Osteoblast (primary cell): ENCODE data around the gene HRC. TPM values are rescaled to one million over a fixed set of nuclear protein-coding genes. Genes with fewer than 3 reads are reported as not detected.

Experiments used
- DNase-seq: peaks from one replicate; pipeline ENCODE4 v3.0.0; 2011; ENCODE audit warnings: low spot score, mixed read lengths; ENCODE audit not compliant: insufficient read length; ENCODE audit errors: missing footprints
- H2AFZ ChIP-seq: 2 replicates; pipeline ENCODE4 v1.6.0; 2011; ENCODE audit warnings: mild to moderate bottlenecking, low read length
- H3K27ac ChIP-seq: 2 replicates; pipeline ENCODE4 v1.5.1; 2011; ENCODE audit warnings: mild to moderate bottlenecking, low read depth, low read length, moderate library complexity
- H3K27me3 ChIP-seq: 2 replicates; pipeline ENCODE4 v1.6.0; 2012; ENCODE audit warnings: mild to moderate bottlenecking, control low read depth, inconsistent platforms, low read length, moderate library complexity; ENCODE audit not compliant: insufficient read depth
- H3K36me3 ChIP-seq: 2 replicates; pipeline ENCODE4 v1.5.1; 2011; ENCODE audit warnings: mild to moderate bottlenecking, low read length, control low read depth, moderate library complexity; ENCODE audit not compliant: insufficient read depth
- H3K4me1 ChIP-seq: 2 replicates; pipeline ENCODE4 v1.5.1; 2011; ENCODE audit warnings: mild to moderate bottlenecking, low read length, control low read depth, moderate library complexity; ENCODE audit not compliant: insufficient read depth
- H3K4me2 ChIP-seq: 2 replicates; pipeline ENCODE4 v1.6.0; 2011; ENCODE audit warnings: mild to moderate bottlenecking, low read length; ENCODE audit not compliant: insufficient read depth
- H3K4me3 ChIP-seq: fragments of 200-600 bp; sonication (generic); 3 replicates; pipeline ENCODE4 v1.5.1; 2012; ENCODE audit warnings: mild to moderate bottlenecking, low read length, inconsistent platforms; ENCODE audit not compliant: insufficient read depth
- H3K79me2 ChIP-seq: 2 replicates; pipeline ENCODE4 v1.6.0; 2012; ENCODE audit warnings: mild to moderate bottlenecking, low read length, control low read depth, inconsistent platforms; ENCODE audit not compliant: insufficient read depth
- H3K9me3 ChIP-seq: 2 replicates; pipeline ENCODE4 v1.5.1; 2011; ENCODE audit warnings: low read depth, low read length, control low read depth
- H4K20me1 ChIP-seq: 2 replicates; pipeline ENCODE4 v1.6.0; 2012; ENCODE audit warnings: mild to moderate bottlenecking, low read length, control low read depth; ENCODE audit not compliant: insufficient read depth
- total RNA-seq: library from RNA; depleted of rRNA; stranded (reverse); fragments of >200 nt; gene quantifications from 2 replicates; pipeline ENCODE4 v1.2.3, GENCODE V29; 2012
- TF ChIP-seq, protein P1 (sequence below): IDR thresholded peaks from 2 replicates; pipeline ENCODE4 v1.5.1; 2011; ENCODE audit warnings: mild to moderate bottlenecking, low read depth, low read length, moderate library complexity; ENCODE audit errors: extremely low read depth

The HRC gene
- total RNA-seq, 1 donor, result not detected

- H3K79me2 ChIP-seq, result no peaks in the 10 kb centered on the region
- H3K4me3 ChIP-seq, result peak overlapping the region; percentile 72
- H3K27me3 ChIP-seq, result no peaks in the 10 kb centered on the region
- DNase-seq, result peak; percentile 97
- no peaks in the 10 kb centered on the region for H3K9me3 ChIP-seq
- H3K27ac ChIP-seq, result no peak overlapping the region
- peaks cover 31% of the 10 kb centered on the region for H3K4me1 ChIP-seq
- H3K4me2 ChIP-seq, result peak overlapping the region; percentile 86
- H3K36me3 ChIP-seq, result no peaks in the 10 kb centered on the region
- peak overlapping the region; percentile 76 for H2AFZ ChIP-seq
- no peaks in the 10 kb centered on the region for H4K20me1 ChIP-seq
- TF ChIP-seq, protein P1, sequence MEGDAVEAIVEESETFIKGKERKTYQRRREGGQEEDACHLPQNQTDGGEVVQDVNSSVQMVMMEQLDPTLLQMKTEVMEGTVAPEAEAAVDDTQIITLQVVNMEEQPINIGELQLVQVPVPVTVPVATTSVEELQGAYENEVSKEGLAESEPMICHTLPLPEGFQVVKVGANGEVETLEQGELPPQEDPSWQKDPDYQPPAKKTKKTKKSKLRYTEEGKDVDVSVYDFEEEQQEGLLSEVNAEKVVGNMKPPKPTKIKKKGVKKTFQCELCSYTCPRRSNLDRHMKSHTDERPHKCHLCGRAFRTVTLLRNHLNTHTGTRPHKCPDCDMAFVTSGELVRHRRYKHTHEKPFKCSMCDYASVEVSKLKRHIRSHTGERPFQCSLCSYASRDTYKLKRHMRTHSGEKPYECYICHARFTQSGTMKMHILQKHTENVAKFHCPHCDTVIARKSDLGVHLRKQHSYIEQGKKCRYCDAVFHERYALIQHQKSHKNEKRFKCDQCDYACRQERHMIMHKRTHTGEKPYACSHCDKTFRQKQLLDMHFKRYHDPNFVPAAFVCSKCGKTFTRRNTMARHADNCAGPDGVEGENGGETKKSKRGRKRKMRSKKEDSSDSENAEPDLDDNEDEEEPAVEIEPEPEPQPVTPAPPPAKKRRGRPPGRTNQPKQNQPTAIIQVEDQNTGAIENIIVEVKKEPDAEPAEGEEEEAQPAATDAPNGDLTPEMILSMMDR, result peak; percentile 80
These were observed 9.4 kb downstream of the HRC start for GRCh38 chr19:49145573-49146407.

DNA sequence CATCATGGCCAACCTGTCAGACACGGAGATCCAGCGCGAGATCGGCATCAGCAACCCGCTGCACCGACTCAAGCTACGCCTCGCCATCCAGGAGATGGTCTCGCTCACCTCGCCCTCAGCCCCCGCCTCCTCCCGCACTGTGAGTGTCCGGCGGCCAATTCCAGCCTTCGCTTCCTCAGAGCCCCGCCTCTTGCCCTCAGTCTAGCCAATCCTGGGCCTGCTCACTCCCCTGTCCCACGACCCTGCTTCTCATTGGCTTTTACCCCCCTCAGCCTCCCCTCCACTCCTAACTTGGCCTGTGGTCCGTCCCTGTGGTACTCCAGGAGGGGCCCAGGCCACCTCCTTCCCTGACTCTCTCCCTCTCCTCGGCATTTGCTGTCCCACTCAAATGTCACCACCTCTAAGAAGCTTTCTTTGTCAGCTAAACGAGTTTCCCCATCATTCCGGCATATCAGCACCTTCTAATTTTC lies 12.3 kb downstream of the HRC start:
- Histone ChIP-seq H3K4me1 (peaks cover 15% of the 10 kb centered on the region), H3K4me3 (peak overlapping the region; percentile 93), H3K36me3 (no peaks in the 10 kb centered on the region), H4K20me1 (no peaks in the 10 kb centered on the region), H3K79me2 (no peaks in the 10 kb centered on the region), H3K4me2 (peak overlapping the region; percentile 95), H3K9me3 (no peaks in the 10 kb centered on the region), H3K27ac (no peak overlapping the region), H2AFZ (peak overlapping the region; percentile 96), H3K27me3 (no peaks in the 10 kb centered on the region)
- TF ChIP-seq, protein P1, result no peak
- DNase-seq, result peak; percentile 99

DNA sequence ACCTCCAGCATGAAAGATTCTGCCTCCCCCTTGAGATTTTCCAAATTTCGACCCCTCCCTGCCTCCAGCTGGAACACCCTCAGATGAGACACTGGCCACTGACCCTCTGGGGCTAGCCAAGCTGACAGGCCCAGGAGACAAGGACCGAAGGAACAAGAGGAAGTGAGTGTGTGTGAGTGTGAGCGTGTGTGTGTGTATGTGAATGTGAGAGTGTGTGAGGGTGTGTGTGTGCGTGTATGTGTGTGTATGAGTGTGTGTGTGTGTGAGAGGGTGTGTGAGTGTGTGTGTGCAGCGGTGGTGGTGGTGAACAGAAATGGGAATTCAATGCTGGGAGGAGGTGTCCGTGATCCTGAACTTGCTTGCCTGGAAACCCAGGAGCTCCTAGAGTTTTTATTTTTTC lies 13.8 kb downstream of the HRC start:
- no peak overlapping the region for H3K27ac ChIP-seq
- DNase-seq, result peak; percentile 58
- peaks cover 15% of the 10 kb centered on the region for H3K4me1 ChIP-seq
- TF ChIP-seq, protein P1, result no peak
- H3K4me2 ChIP-seq, result no peak overlapping the region
- no peak overlapping the region for H3K4me3 ChIP-seq
- H3K27me3 ChIP-seq, result no peaks in the 10 kb centered on the region
- H3K36me3 ChIP-seq, result no peaks in the 10 kb centered on the region
- no peaks in the 10 kb centered on the region for H4K20me1 ChIP-seq
- no peak overlapping the region for H2AFZ ChIP-seq
- no peaks in the 10 kb centered on the region for H3K79me2 ChIP-seq
- H3K9me3 ChIP-seq, result no peaks in the 10 kb centered on the region

- no peak overlapping the region for H3K27ac ChIP-seq
- TF ChIP-seq, protein P1, result no peak
These were observed 14.2 kb downstream of the HRC start for GRCh38 chr19:49140951-49141350.

More at GRCh38 chr19:49140951-49141350, 14.2 kb downstream of the HRC start:
- Histone ChIP-seq H3K4me1 (peaks cover 12% of the 10 kb centered on the region), H3K36me3 (no peaks in the 10 kb centered on the region), H2AFZ (no peak overlapping the region), H4K20me1 (no peaks in the 10 kb centered on the region), H3K4me3 (no peak overlapping the region), H3K79me2 (no peaks in the 10 kb centered on the region), H3K4me2 (no peak overlapping the region), H3K27me3 (no peaks in the 10 kb centered on the region), H3K9me3 (no peaks in the 10 kb centered on the region)
- peak; percentile 2 for DNase-seq
